DMS153 treated with DMSO at 0.1 percent for 48 hours (cell line): ENCODE data around the gene ACBD3.

Experiments used
- DNase-seq: peaks from one replicate; lab custom pipeline; 2025; ENCODE audit not compliant: unreplicated experiment; lab: John Stamatoyannopoulos, UW

The ACBD3 gene

DNA sequence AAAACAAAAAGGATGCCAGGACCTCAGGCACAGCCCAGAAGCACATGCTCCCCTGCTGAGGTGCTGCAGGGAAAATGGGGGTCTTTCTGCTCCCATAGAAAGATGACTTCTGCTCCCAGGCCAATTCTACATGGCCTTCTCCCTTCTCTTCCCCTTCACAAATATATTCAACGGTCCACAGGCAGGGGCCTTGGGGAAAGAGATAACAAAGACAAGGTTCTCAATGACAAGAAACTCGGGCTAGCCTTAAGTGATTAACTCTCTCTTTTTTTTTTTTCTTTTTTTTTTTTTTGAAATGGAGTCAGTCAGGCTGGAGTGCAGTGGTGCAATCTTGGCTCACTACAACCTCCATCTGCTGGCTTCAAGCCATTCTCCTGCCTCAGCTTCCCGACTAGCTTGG, 69.9 kb downstream of the ACBD3 start:
- DNase-seq = no peak

GRCh38 chr1:226112626-226113025, 73.9 kb downstream of the ACBD3 start:
- no peak for DNase-seq

GRCh38 chr1:226111883-226112261, 74.7 kb downstream of the ACBD3 start:
- DNase-seq = no peak

- no peak for DNase-seq
Measured at GRCh38 chr1:226111098-226111882, 75.3 kb downstream of the ACBD3 start.

DNA sequence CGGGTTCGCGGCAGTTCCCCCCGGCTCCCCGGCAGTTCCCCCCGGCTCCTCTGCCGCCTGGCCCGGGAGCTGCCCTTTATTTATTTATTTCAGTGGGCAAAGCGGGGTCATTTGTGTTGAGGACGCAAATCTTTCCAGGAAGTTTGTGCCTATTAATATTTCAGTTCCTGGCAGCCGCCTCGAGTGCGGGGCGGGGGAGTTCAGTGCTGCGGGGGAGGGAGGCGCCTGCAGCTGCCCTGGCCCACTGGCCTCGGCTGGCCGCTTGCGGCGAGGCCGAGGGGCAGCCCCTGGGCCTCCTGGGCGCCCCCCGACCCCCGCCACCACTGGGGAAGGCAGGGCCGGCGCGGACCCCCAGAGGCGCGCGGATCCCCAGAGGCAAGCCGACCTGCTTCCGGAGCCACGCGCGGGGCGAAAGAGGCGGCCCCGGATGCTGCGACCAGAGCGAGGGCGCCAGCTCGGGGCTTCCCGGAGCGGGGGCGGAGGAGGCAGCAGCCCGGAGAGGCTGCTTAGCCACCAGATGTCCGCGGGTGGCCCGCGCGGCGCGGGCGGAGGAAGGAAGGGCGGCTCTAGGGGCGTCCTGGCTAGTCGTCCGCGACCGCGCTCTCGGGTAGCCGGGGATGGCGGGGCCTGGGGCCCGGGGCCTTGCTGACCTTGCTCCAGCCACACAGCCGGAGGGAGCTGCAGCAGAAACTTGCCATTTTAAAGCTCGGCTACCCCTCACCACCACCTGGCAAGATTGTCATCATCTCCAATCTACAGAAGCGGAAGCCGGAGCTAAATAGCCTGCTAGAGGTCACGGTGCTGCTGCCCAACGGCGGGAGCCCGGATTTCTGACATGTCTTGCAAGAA, 76.1 kb downstream of the ACBD3 start:
- peak; percentile 57 for DNase-seq

- DNase-seq = peak; percentile 88
Measured at GRCh38 chr1:226109829-226110248, 76.7 kb downstream of the ACBD3 start.

- no peak for DNase-seq
Measured at GRCh38 chr1:226108935-226109828, 77.4 kb downstream of the ACBD3 start.

DNA sequence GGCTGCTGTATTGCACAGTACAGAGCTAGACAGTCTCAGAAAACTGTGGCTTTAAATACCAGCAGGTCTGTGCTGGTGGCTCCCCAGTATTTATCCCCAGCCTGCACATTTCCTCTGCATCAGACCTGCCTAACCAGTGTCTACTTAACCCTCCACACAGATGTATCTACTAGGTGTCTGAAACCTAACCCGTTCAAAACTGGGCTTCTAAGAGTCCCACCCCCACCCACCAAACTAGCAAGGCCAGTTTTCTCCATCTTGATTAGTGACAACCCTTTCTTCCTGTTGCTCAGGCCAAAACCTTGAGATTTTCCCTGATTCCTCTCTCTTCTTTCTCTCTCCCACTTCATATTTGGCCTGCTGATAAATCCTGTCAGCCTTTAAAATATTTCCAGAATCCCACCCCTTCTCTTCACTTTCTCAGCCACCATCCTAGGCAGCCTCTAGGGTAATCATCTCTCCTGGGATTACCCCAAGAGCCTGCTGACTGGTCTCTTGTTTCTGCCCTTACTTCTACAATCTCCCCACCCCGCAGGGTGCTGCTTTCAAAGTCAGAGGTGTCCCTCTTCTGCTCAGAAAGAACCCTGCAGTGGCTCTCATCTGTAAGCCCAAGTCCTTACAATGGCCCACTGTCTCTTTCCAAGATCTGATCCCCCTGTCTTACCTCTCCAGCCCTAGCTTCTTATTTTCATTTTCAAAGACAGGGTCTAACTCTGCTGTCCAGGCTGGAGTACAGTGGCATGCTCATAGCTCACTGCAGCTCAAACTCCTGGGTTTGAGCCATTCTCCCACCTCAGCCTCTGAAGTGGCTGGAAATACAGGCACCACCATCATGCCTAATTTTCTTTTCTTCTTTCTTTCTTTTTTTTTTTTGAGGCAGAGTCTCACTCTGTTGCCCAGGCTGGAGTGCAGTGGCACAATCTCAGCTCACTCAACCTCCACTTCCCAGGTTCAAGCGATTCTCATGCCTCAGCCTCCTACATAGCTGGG, 78.8 kb downstream of the ACBD3 start:
- no peak for DNase-seq

DNA sequence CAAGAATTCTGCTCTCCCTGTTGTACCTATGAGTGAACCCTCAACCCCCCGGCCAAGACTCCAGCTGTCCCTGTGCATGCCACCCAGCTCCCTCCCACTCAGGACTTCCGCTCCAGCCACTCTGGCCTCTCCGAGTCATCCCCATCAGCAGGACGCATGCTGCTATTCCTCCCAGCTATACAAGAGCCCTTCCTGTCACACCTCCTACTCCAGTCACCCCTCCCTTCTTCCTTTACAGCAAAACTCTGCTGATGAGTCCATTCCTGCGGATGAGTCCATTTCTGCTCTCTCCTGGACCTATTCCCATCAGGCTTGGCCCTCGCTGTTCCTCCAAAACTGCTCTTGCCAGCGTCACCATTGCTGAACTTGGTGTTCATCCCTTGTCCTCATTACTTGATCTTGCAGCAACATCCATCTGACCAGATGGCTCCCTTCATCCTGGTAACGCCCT, 81.8 kb downstream of the ACBD3 start:
- DNase-seq = no peak

GRCh38 chr1:226100436-226101391, 85.8 kb downstream of the ACBD3 start:
- no peak for DNase-seq

- DNase-seq = no peak
Measured at GRCh38 chr1:226098870-226099835, 87.4 kb downstream of the ACBD3 start.

- no peak for DNase-seq
Measured at GRCh38 chr1:226097866-226098625, 88.5 kb downstream of the ACBD3 start.

DNA sequence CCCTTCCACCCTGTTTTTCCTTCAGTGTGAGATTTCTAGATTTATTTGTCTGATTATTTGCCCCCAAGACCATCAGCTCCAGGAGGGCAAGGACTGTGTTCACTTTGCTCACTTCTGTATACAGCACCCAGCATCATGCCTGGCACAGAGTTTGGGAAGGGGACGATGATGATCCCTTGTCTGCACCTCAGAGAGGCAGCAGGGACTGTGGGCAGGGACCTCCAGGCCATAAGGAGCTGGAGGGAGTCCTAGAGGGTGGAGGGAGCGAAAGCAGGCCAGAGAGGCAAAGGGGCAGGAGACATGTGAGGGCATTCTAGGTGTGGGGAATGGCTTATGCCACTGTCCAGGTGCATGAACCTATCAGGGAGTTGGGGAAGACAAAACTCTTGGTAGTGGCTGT, 91.3 kb downstream of the ACBD3 start:
- DNase-seq = no peak
